GM23248 (cell line): Measurements from ENCODE around the gene C1QTNF4. TPM values are rescaled to one million over a fixed set of nuclear protein-coding genes. Genes with fewer than 3 reads are reported as not detected.
"Not testable (repeated sequence)": the region's sequence is repeated elsewhere in the genome, so short reads cannot be mapped to it uniquely, and the experiment has no call there.

ENCODE experiments used
- DNase-seq: peaks from one replicate; pipeline ENCODE4 v3.0.0-alpha.2; 2015
- H2AFZ ChIP-seq: fragments of 200-600 bp; sonication (generic); 2 replicates; pipeline ENCODE4 v1.6.1; 2016; ENCODE audit warnings: antibody characterized with exemption
- H3F3A ChIP-seq: fragments of 200-600 bp; sonication (generic); 2 replicates; pipeline ENCODE4 v1.6.1; 2016; ENCODE audit warnings: mild to moderate bottlenecking, antibody characterized with exemption, mixed run types; ENCODE audit not compliant: insufficient read depth
- H3K27ac ChIP-seq: fragments of 200-600 bp; sonication (generic); 2 replicates; pipeline ENCODE4 v1.5.1; 2016; ENCODE audit warnings: mild to moderate bottlenecking
- H3K27me3 ChIP-seq: fragments of 200-600 bp; sonication (generic); replicated peaks from 2 replicates; pipeline ENCODE4 v1.6.1; 2016; ENCODE audit warnings: mild to moderate bottlenecking; ENCODE audit not compliant: insufficient read depth
- H3K36me3 ChIP-seq: fragments of 200-600 bp; sonication (generic); 2 replicates; pipeline ENCODE4 v1.6.1; 2016; ENCODE audit warnings: low read depth, mild to moderate bottlenecking
- H3K4me1 ChIP-seq: fragments of 200-600 bp; sonication (generic); 2 replicates; pipeline ENCODE4 v1.6.1; 2016; ENCODE audit warnings: mild to moderate bottlenecking; ENCODE audit not compliant: insufficient read depth
- H3K4me2 ChIP-seq: fragments of 200-600 bp; sonication (generic); one replicate; pipeline ENCODE4 v1.6.1; 2016; ENCODE audit warnings: mild to moderate bottlenecking; ENCODE audit not compliant: unreplicated experiment
- H3K4me3 ChIP-seq: fragments of 200-600 bp; sonication (generic); 2 replicates; pipeline ENCODE4 v1.5.1; 2016; ENCODE audit warnings: mild to moderate bottlenecking
- H3K79me2 ChIP-seq: fragments of 200-600 bp; sonication (generic); 2 replicates; pipeline ENCODE4 v1.6.1; 2016; ENCODE audit warnings: mild to moderate bottlenecking; ENCODE audit not compliant: insufficient read depth
- H3K9ac ChIP-seq: fragments of 200-600 bp; sonication (generic); 2 replicates; pipeline ENCODE4 v1.6.1; 2016; ENCODE audit warnings: mild to moderate bottlenecking
- H3K9me2 ChIP-seq: fragments of 200-600 bp; sonication (generic); 2 replicates; pipeline ENCODE4 v1.6.1; 2016; ENCODE audit warnings: mixed run types, mild to moderate bottlenecking, moderate library complexity; ENCODE audit not compliant: insufficient read depth
- H3K9me3 ChIP-seq: fragments of 200-600 bp; sonication (generic); one replicate; pipeline ENCODE4 v1.6.1; 2017; ENCODE audit warnings: low read depth
- H4K20me1 ChIP-seq: fragments of 200-600 bp; sonication (generic); 2 replicates; pipeline ENCODE4 v1.6.0; 2016; ENCODE audit not compliant: insufficient read depth
- EZH2 ChIP-seq: fragments of 200-600 bp; sonication (generic); IDR thresholded peaks from 2 replicates; pipeline ENCODE4 v1.6.1; 2018; ENCODE audit warnings: antibody characterized with exemption, mild to moderate bottlenecking; ENCODE audit not compliant: insufficient read depth, poor library complexity, severe bottlenecking
- EZH2phosphoT487 ChIP-seq: fragments of 200-600 bp; sonication (generic); IDR thresholded peaks from 2 replicates; pipeline ENCODE4 v1.6.1; 2018; ENCODE audit warnings: antibody characterized with exemption, moderate library complexity, mild to moderate bottlenecking, low read depth; ENCODE audit not compliant: insufficient read depth
- WGBS, 2 experiments: methylation state at CpG; one replicate each; pipeline ENCODE4 v1.1.6; 2015 to 2017; ENCODE audit warnings: low lambda C conversion rate in 2 of 2, low coverage in 1 of 2; ENCODE audit errors: missing lambda C conversion rate in 2 of 2; 5-methylcytosine and 5-hydroxymethylcytosine counted together
- in situ Hi-C: fragments of 300-500 bp; cut with MboI; formaldehyde crosslinking; loops from 2 replicates; pipeline ENCODE4 v1.15.0; 2020
- polyA plus RNA-seq: library from polyadenylated mRNA; unstranded; fragments of >200 nt; fragmentation: Nextera tagmentation; extraction: Ambion mirVana; gene quantifications from 2 replicates; pipeline ENCODE4 v1.2.1, GENCODE V29; 2016
- total RNA-seq: library from RNA; depleted of rRNA; stranded (reverse); fragments of >200 nt; shearing (Covaris generic); gene quantifications from 2 replicates; pipeline ENCODE4 v1.2.3, GENCODE V29; 2014; rRNA removed

C1QTNF4 gene
- 0.11 TPM in 1 of 2 replicates, not detected in the other for total RNA-seq
- polyA plus RNA-seq = not detected in 2 replicates

DNA sequence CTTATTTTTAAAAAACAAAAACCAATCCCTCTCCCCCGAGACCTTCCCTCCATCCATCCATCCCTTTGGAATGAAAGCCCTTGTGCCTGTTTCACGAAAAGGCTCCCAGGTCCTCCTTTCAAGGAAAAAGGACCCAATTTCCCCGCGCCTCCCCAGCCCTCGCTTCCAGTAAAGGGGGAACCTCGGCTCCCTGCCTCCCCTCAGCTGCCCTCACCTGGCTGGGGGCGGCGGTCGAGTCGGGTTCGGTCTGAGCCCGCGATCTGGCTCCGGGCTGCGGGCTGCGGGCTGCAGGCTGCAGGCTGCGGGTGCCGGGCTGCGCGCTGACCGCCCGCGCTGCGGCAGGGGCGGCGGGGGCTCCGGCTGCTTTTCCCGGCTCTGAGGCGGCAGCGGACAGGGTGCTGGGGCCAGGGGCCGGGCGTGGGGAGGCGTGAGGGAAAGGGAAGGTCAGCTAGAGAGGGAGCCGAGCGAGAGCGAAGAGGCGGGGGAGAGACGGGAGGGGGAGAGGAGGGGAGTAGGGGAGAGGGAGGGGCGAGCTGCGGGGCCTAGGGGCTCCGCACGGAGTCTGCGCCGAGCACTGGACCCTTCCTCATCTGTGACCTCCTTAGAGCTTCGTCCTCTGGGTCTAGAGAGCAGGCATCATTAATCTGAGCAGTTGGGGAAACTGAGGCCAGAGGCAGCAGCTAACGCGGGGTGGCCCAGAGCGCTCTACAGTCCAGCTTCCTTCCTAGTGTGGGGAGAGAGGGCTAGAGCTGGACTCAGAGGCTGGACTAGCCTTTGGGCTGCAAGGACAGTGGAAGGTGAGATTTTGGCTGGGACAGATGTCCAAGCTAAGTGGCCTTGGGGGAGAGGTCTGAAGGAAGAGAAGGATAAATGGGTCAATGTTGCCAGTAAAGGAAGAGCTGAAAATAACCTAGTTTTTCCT lies at the start of gene C1QTNF4:
Gene C1QTNF4, minus strand, starts transcription at position 478 of the 922 bp plus-strand sequence. CDS start 3,601 bp downstream, outside the sequence.
- no peaks in the 10 kb centered on the region for H3F3A ChIP-seq
- H3K27me3 ChIP-seq = peaks cover 35% of the 10 kb centered on the region
- no peak within 1 kb of the TSS for H3K27ac ChIP-seq
- H3K4me3 ChIP-seq = peak within 1 kb of the TSS; percentile 55
- no peak within 1 kb of the TSS for H3K9ac ChIP-seq
- TF ChIP-seq EZH2phosphoT487 (0 out of 2 replicates have a peak, but pooled peaks have one; percentile 16), EZH2 (peak; percentile 69)
- H3K36me3 ChIP-seq = no peaks in the 10 kb centered on the region
- no peaks in the 10 kb centered on the region for H4K20me1 ChIP-seq
- H3K4me2 ChIP-seq = peak within 1 kb of the TSS; percentile 57
- no peak for DNase-seq
- H3K9me2 ChIP-seq = no peaks in the 10 kb centered on the region
- no peaks in the 10 kb centered on the region for H3K79me2 ChIP-seq
- 0 out of 2 replicates have a peak, but pooled peaks cover 3% of the 10 kb centered on the region for H3K4me1 ChIP-seq
- in situ Hi-C loops = no loop called here
- peak within 1 kb of the TSS; percentile 48 for H2AFZ ChIP-seq
- no peaks in the 10 kb centered on the region for H3K9me3 ChIP-seq
- WGBS, 2 experiments = 9 to 13% methylated on average over 27 to 48 of the region's 48 CpGs

DNA sequence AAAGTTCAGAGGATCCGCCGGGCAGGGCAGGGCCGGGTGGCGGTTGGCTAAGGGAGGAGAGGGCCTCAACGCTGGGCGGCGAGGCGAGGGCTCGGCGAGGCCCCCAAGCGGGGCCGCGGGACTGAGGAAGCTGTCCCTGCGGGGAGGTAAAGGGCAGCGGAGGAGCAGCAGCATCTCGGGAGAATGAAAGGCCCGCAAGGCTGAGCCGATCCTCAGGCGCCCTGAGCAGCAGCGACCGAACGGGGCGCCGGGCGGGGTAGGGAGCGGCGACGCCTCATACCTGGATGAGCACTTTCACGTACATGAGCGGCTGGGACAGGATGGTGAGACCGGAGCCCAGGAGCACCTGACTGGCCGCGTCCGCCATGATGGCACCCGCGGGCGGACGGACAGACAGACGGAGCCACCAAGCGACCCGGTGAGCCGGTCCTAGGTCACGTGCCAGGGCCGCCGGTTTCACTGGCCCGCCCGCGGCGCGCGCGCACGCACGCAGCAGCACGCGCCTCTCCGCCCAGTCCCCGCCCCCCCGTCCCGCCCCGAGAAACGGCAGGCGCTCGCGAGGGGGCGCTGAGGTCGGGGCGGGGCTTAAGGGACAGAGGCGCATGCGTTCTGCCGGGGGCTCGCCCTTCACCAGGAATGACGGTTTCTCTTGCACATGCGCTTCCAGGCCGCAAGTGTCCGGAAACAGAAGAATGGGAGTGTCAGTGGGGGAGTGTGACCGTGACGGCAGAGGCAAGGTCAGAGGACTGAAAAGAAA lies 48.1 kb upstream of the C1QTNF4 start, which contains the start of gene MTCH2:
Gene MTCH2, minus strand, starts transcription at position 461 of the 757 bp plus-strand sequence. Its CDS starts 94 bp downstream, at position 367.
- Histone ChIP-seq H3K4me2 (peak within 1 kb of the TSS; percentile 99), H4K20me1 (no peaks in the 10 kb centered on the region), H3K9ac (peak within 1 kb of the TSS; percentile 93), H3K9me3 (no peaks in the 10 kb centered on the region), H3K27ac (peak within 1 kb of the TSS; percentile 86), H3K4me3 (peak within 1 kb of the TSS; percentile 95), H3K27me3 (no peaks in the 10 kb centered on the region), H2AFZ (peak within 1 kb of the TSS; percentile 98), H3K79me2 (peaks cover 46% of the 10 kb centered on the region), H3K9me2 (no peaks in the 10 kb centered on the region), H3K36me3 (peaks cover 12% of the 10 kb centered on the region), H3K4me1 (peaks cover 13% of the 10 kb centered on the region), H3F3A (no peaks in the 10 kb centered on the region)
- in situ Hi-C loops = no loop called here
- TF ChIP-seq EZH2phosphoT487 (no peak), EZH2 (no peak)
- 1 to 4% methylated on average over 38 to 49 of the region's 78 CpGs for WGBS, 2 experiments
- peak; percentile 99 for DNase-seq

DNA sequence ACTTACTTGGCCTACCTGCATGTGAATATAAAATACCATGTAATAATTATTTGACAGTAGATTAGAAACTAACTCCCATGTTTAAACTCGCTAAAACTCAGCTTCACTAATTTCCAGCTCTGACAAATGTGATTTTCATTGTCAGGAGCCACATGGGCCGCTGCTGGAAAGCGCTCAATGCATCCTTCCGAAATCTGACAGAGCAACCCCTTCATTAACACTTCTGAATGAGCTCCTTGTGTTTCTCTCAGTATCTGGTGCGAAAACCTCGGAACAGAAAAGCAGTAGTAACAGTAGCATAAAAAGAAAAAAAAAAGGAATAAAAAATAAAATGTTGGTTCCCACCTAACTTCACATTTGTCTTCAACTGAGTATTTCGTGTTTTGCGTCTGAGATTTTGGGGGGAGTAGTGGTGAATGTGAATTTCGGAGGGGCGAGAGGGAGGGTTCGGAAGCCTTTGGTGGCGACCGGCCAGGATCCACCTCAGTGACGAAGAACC lies 47.4 kb upstream of the C1QTNF4 start:
- peaks cover 48% of the 10 kb centered on the region for H3K79me2 ChIP-seq
- H3K9me2 ChIP-seq = no peaks in the 10 kb centered on the region
- in situ Hi-C loops = no loop called here
- H3K9ac ChIP-seq = peak overlapping the region; percentile 93
- no peaks in the 10 kb centered on the region for H3F3A ChIP-seq
- peaks cover 13% of the 10 kb centered on the region for H3K4me1 ChIP-seq
- no peaks in the 10 kb centered on the region for H4K20me1 ChIP-seq
- H3K27me3 ChIP-seq = no peaks in the 10 kb centered on the region
- no peaks in the 10 kb centered on the region for H3K9me3 ChIP-seq
- peak; percentile 43 for DNase-seq
- peak overlapping the region; percentile 94 for H2AFZ ChIP-seq
- TF ChIP-seq EZH2 = no peak
- TF ChIP-seq EZH2phosphoT487 = no peak
- peak overlapping the region; percentile 95 for H3K4me3 ChIP-seq
- 7% methylated on average over 13 to 14 of the region's 14 CpGs for WGBS, 2 experiments
- peak overlapping the region; percentile 86 for H3K27ac ChIP-seq
- H3K36me3 ChIP-seq = peaks cover 13% of the 10 kb centered on the region
- peak overlapping the region; percentile 99 for H3K4me2 ChIP-seq

DNA sequence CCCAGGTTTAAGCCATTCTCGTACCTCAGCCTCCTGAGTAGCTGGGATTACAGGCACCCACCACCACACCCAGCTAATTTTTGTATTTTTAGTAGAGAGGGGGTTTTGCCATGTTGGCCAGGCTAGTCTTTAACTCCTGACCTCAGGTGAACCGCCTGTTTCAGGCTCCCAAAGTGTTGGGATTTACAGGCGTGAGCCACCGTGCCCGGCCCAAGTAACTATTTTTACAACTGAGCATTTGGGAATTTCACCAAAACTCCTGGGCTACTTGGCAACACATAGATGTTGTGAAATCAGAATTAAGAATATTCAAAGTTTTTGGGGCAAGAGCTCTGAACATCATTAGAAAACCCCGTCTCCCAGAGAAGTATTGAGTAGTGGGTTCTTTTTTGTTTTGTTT lies 46.3 kb upstream of the C1QTNF4 start:
- H3K36me3 ChIP-seq = peaks cover 13% of the 10 kb centered on the region
- H3K9me3 ChIP-seq, H4K20me1 ChIP-seq, H2AFZ ChIP-seq, H3F3A ChIP-seq, H3K9me2 ChIP-seq, H3K27ac ChIP-seq, in situ Hi-C loops, H3K27me3 ChIP-seq: not testable (repeated sequence)
- H3K4me3 ChIP-seq = peak overlapping the region; percentile 95
- H3K79me2 ChIP-seq = peaks cover 48% of the 10 kb centered on the region
- peak overlapping the region; percentile 93; the same call in 1 of the 2 replicates for H3K9ac ChIP-seq
- H3K4me1 ChIP-seq = peaks cover 13% of the 10 kb centered on the region
- WGBS, 2 experiments = 37 to 40% methylated on average over 6 of the region's 6 CpGs
- DNase-seq = peak; percentile 52
- H3K4me2 ChIP-seq = peak overlapping the region; percentile 99

DNA sequence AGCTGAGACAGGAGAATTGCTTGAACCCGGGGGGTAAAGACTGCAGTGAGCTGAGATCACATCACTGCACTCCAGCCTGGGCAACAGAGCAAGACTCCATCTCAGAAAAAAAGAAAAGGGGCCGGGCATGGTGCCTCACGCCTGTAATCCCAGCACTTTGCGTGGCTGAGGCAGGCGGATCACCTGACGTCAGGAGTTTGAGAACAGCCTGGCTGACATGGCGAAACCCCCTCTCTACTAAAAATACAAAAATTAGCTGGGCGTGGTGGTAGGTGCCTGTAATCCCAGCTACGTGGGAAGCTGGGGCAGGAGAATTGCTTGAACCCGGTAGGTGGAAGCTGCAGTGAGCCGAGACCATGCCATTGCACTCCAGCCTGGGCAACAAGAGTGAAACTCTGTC lies 42.1 kb upstream of the C1QTNF4 start:
- H3K27me3 ChIP-seq, in situ Hi-C loops, H4K20me1 ChIP-seq, H3K9me2 ChIP-seq, H3F3A ChIP-seq, H2AFZ ChIP-seq, DNase-seq, H3K4me3 ChIP-seq, H3K9me3 ChIP-seq, H3K4me2 ChIP-seq, H3K9ac ChIP-seq, H3K27ac ChIP-seq: not testable (repeated sequence)
- Histone ChIP-seq H3K36me3 (peaks cover 40% of the 10 kb centered on the region), H3K4me1 (peaks cover 10% of the 10 kb centered on the region), H3K79me2 (peaks cover 40% of the 10 kb centered on the region)
- 93 to 95% methylated on average over 11 of the region's 11 CpGs for WGBS, 2 experiments
